Measurements from ENCODE around the gene TEX22.

GRCh38 chr14:105358140-105358846 lies 40.0 kb upstream of the TEX22 start:
- TF ChIP-seq CTCF (IDR thresholded peaks at IDR 0.05) (no peak), POLR2A (IDR thresholded peaks at IDR 0.05) (no peak)

All from esophagus squamous epithelium (tissue), 4 donors.